Epithelial cell of esophagus (primary cell): ENCODE data around the gene TNK2.
"Not testable (repeated sequence)": the region's sequence is repeated elsewhere in the genome, so short reads cannot be mapped to it uniquely, and the experiment has no call there.

Experiments
- DNase-seq: peaks from one replicate; pipeline ENCODE4 v3.0.0; 2010; ENCODE audit warnings: low read depth
- H3K4me3 ChIP-seq: 2 replicates; pipeline ENCODE4 v1.5.1; 2011; ENCODE audit warnings: mild to moderate bottlenecking, low read length, control low read depth
- CTCF ChIP-seq: IDR thresholded peaks from 2 replicates; pipeline ENCODE4 v1.5.1; 2011; ENCODE audit warnings: low read depth, mild to moderate bottlenecking, low read length, control low read depth, inconsistent platforms; ENCODE audit not compliant: insufficient read depth; ENCODE audit errors: missing control alignments

The TNK2 gene

GRCh38 chr3:195907934-195908693 lies at the start of gene TNK2:
TSS of gene TNK2 (minus strand) at chr3:195908551. CDS start at chr3:195888588, 19,963 bp downstream.
- H3K4me3 ChIP-seq: peak within 1 kb of the TSS; percentile 56
- TF ChIP-seq CTCF: no peak
- DNase-seq: peak; percentile 49

GRCh38 chr3:195956577-195956976 lies 48.2 kb upstream of the TNK2 start:
- no peak for TF ChIP-seq CTCF
- no peak overlapping the region for H3K4me3 ChIP-seq
- no peak for DNase-seq

GRCh38 chr3:195955416-195955841 lies 47.1 kb upstream of the TNK2 start:
- DNase-seq: not testable (repeated sequence)
- H3K4me3 ChIP-seq: peak overlapping the region; percentile 33

GRCh38 chr3:195954752-195955119 lies 46.4 kb upstream of the TNK2 start:
- peak overlapping the region; percentile 47 for H3K4me3 ChIP-seq
- DNase-seq: not testable (repeated sequence)

GRCh38 chr3:195954052-195954751 lies 45.9 kb upstream of the TNK2 start:
- H3K4me3 ChIP-seq: peak overlapping the region; percentile 47
- DNase-seq: peak; percentile 72

- not testable (repeated sequence) for H3K4me3 ChIP-seq, DNase-seq
Observed at GRCh38 chr3:195952590-195952989, 44.2 kb upstream of the TNK2 start.

- H3K4me3 ChIP-seq: not testable (repeated sequence)
Observed at GRCh38 chr3:195951443-195952177, 43.3 kb upstream of the TNK2 start.

GRCh38 chr3:195950731-195951130 lies 42.4 kb upstream of the TNK2 start:
- H3K4me3 ChIP-seq, DNase-seq: not testable (repeated sequence)

More at GRCh38 chr3:195951443-195952177, 43.3 kb upstream of the TNK2 start:
- not testable (repeated sequence) for DNase-seq

GRCh38 chr3:195950164-195950563 lies 41.8 kb upstream of the TNK2 start:
- not testable (repeated sequence) for H3K4me3 ChIP-seq, DNase-seq

- H3K4me3 ChIP-seq: not testable (repeated sequence)
Observed at GRCh38 chr3:195946910-195947699, 38.8 kb upstream of the TNK2 start.

GRCh38 chr3:195941265-195941815 lies 33.0 kb upstream of the TNK2 start:
- not testable (repeated sequence) for DNase-seq, H3K4me3 ChIP-seq

More at GRCh38 chr3:195946910-195947699, 38.8 kb upstream of the TNK2 start:
- DNase-seq: not testable (repeated sequence)

- not testable (repeated sequence) for H3K4me3 ChIP-seq, DNase-seq
Observed at GRCh38 chr3:195940806-195941205, 32.5 kb upstream of the TNK2 start.

- not testable (repeated sequence) for H3K4me3 ChIP-seq, DNase-seq
Observed at GRCh38 chr3:195939526-195940470, 31.4 kb upstream of the TNK2 start.

- not testable (repeated sequence) for DNase-seq, H3K4me3 ChIP-seq
Observed at GRCh38 chr3:195933044-195933430, 24.7 kb upstream of the TNK2 start.
